NCI-H2227 treated with DMSO at 0.1 percent for 48 hours (cell line): Measurements from ENCODE around the gene NAGLU.

ENCODE experiments used
- DNase-seq: peaks from one replicate; lab custom pipeline; 2025; lab: John Stamatoyannopoulos, UW

The NAGLU gene

DNA sequence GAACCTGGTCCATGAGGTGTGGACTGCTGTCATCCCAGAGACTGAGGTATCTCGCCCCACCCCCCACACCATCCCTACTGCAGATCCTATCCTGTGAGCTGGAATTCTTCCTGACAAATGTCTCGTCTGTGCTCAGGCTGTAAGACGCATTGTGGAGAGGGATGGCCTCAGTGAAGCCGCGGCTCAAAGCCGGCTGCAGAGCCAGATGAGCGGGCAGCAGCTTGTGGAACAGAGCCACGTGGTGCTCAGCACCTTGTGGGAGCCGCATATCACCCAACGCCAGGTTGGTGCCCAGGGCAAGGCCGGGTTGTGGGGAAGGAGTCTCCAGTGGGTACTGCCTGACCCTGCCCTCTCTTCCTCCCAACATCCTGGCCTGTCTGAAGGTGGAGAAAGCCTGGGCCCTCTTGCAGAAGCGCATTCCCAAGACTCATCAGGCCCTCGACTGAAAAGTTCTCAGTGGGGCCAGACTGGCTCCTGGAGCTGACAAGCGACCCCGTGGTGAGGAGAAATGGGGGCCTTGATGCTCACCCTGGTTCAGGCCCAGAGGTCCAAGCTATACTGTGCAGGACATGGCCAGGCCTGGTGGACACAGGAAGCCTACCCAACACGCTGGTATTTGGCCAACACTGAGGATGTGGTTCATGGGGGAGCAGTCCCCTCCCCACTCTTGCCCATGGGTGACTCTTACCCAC, 29.6 kb downstream of the NAGLU start:
- DNase-seq = no peak

DNA sequence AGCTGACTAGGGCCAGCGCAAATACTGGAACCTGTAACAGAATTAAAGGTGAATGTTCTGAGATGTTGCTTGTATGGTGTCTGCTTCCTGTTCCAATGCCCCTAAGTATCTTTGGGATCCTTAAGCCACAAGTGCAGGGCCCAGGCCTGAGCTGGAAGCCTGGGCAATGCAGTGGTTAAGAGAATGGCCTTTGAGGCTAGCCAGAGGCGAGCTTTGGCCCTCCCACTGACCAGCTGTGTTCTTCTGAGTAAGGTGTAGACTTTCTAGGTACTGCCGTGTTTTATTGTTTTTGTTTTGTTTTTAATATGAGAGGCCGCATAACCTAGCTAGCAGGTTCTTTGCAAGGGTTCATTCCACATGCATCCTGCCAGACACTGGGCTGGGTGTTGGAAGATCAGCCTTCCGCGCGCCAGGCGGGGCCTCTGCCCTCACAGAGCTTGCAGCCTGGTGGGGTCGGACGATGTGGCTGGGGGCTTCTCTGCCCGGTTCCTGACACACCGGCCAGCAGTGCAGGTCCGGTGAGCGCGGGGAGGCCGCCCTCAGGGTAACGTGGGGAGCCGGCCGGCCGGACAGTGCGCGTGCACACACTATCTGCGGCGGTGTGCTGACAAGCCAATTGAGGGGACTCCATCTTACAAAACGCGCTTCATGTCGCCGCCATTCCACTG, 30.3 kb downstream of the NAGLU start:
- DNase-seq = no peak

DNA sequence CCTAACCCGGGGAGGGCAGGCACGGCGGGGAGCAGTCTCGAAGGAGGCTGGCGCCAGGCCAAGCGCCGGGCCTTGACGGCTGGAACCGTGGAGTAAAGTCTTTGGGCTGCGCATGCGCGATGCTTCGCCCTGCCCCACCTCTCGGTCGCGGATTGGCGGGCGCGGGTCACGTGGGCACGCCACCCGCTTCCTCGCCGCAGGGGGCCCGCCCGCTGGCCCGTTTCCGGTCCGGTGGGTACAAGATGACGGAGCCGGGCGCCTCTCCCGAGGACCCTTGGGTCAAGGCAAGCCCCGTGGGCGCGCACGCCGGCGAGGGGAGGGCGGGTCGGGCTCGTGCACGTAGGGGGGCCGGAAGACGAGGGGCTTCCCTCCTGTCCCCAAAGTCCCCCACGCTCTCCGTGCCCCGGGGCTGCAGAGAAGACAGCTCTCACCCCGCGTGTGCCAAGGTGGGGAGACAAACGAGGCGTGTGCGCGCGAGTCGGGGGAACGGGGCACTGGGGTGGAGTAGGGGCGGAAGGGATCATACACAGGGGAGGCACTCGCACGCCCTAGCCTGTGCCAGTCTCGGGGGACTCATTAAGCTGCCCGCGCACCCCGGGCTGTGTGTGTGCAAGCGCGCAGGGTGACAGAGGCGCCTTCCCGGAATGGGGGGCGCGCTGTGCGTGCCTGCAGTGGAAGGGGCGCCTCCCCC, 31.0 kb downstream of the NAGLU start, which contains the start of gene MLX:
Gene MLX, plus strand, starts transcription at position 218 of the 691 bp plus-strand sequence. Its CDS starts 25 bp downstream, at position 243.
- peak; percentile 89 for DNase-seq

DNA sequence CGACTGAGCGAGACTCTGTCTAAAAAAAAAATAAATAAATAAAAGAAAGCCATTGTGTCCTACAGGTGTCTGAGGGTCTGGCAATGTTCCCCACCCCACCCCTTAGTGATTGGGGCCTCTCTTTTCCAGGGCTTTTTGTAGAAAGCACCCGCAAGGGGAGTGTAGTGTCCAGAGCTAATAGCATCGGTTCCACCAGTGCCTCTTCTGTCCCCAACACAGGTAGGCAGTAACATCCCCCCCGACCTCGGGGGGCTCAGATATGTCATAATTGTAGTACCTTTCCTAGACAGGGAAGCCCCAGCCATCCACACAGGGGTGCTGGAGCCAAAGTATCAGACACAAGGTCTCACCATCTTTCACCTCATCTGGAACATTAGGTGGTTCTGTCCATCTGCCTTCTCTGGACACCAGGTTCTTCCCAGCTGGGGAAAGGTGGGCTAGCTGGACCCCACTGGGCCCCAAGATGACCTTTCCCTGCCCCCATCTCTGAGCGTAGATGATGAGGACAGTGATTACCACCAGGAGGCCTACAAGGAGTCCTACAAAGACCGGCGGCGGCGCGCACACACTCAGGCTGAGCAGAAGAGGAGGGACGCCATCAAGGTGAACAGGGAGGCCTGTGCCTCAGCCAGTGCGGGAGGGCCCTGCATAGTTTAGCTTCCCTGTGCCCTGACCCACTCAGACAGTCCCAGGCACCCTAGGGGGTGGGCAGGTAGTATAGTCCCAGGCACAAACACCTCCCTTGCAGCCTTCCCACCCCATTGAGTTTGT, 32.5 kb downstream of the NAGLU start:
- DNase-seq = no peak

DNA sequence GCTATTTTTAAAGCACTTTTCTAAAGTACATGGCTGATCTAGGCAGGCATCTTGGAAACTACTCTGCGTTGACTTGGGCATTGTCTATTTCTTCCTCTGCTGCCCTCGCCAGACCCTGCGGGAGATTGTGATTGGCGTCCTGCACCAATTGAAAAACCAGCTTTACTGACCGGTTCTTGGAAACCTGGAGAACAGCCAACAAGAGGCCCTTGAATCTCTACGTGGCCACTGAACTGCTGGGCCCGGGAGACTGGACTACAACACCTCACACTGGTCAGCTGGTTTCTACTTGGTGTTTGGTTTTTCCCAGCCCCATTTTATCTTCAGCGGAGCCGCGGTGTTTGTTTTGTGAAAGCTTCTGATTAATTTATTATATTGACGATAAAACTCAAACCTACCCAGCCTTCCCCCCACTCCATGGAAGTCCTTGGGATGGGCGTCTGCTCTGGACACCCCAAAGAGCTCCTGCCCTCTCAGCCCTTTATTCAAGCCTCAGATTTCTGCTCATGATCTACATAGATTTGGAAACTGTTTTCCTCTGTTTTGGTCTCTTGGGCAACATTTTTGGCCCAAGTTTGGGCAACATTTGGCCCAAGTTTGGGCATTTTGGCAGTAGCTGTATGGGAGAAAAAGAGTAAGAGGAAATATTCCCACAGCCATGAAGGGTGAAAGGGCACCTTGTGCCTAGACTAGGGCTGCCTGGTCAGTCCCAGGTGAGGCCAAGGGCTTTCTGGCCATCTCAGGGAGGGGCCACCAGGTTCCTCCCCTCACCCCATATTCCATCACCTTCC, 35.6 kb downstream of the NAGLU start:
- DNase-seq = peak; percentile 45

DNA sequence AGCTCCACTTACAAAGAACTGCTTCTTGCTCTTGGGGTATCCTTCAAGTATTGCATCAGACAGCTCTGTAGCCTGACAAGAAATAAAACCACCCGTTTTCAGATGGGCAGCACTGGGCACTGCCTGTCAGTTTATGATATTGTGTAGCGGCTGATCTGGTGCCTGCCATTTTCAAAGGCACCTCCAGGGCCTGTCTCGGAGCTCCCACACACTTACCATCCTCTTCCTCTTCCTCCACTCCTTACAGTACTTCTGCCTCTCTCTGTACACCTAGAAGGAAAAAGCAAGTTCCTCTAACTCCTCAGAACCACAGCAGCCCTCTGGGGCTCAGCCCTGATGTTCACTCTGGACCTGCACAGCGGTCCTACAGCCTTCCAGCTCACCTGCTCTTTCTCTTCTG, 37.1 kb downstream of the NAGLU start:
- no peak for DNase-seq

DNA sequence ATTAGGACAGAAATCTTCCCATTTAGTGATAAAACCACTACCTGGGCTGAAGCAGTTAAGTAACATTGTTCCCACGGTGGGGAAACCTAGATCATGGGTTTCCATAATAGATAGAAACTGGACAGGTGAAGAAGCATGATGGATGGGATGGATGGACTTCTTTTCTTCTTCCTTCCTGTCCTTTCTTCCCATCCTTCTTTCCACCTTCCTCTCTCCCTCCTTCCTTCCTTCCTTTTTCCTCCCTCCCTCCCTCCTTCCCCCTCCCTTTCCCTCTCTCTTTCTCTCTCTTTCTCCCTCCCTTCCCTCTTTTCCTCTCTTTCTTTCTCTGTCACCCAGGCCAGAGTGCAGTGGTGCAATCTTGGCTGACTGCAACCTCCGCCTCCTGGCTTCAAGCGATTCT, 38.4 kb downstream of the NAGLU start:
- no peak for DNase-seq

DNA sequence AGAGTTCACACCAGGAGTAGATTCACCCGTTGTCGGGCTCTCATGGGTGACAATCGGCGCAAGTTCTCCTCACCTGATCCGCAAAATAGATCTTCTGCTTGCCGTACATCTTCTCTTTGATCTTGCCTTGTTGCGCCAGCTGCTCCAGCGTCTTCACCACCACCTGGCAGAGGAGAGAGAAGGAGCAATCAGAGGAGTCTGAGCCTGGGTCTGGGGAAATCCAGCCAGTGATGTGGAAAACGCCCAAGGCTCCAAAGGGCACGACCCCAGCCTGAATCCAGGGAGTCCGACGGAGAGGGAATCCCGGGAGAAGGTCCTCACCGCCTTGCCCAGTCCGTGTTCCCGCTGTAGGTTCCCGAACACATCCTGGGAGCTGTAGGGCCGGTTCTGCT, 41.1 kb downstream of the NAGLU start:
- no peak for DNase-seq

DNA sequence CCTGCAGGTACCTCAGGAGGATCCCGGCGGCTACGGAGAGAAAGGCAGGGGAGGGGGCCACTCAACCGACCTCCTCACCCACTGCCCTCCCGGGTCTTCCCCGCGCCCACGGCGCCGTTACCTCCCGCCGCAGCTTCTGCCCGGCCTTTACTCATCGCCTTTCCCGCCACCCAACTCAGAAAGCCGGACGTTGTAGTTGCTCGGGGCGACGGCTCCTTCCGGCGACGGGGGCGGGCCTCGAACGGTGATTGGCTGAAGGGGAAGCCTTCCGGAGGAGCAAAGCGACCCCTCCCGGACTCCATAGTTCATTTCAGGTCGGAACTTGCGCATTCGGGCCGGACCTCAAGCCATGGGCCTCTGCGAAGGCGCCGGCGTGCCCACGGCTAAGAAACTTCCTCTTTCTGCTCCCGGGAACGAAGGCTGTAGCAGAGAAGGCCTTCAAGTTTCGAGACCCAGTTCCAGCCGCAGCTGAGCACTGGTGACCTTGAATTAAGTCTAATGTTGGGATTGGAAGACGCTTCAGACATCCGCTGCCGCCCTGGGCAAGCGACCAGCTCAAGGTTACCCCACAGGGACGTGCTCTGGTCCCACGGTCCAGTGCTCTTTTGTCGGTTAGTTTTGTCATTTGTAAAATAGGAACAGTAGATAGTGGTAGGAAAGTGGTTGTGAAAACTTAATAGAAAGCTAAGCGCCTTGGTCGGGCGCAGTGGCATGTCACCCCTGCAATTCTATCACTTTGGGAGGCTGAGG, 41.7 kb downstream of the NAGLU start, which contains the start of gene PSMC3IP:
Gene PSMC3IP, minus strand, starts transcription at position 198 of the 750 bp plus-strand sequence. Its CDS starts 43 bp downstream, at position 155.
- peak; percentile 94 for DNase-seq

DNA sequence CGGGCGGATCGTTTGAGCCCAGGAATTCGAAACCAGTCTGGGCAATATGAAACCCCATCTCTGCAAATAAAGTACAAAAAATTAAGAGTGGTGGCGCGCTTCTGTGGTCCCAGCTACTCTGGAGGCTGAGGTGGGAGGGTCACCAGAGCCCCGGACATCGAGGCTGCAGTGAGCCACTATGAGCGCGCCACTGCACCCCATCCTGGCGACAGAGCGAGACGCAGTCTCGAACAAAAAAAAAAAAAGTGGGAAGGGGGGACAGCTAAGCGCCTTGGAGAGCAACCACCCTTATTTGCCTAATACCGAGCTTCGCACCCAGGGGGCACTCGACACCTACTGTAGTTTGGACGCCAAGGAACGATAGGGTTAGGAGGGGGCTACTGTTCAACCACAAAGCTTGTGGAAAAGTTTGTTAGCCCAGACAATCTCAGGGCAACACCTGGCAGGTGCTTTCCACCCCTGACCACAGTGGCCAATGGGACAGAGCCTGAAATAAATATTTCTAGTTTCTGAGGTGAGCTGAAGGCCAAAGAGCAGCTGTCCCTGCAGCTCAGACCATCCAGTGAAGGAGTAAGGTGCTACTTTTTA, 42.3 kb downstream of the NAGLU start:
- DNase-seq = peak; percentile 64

DNA sequence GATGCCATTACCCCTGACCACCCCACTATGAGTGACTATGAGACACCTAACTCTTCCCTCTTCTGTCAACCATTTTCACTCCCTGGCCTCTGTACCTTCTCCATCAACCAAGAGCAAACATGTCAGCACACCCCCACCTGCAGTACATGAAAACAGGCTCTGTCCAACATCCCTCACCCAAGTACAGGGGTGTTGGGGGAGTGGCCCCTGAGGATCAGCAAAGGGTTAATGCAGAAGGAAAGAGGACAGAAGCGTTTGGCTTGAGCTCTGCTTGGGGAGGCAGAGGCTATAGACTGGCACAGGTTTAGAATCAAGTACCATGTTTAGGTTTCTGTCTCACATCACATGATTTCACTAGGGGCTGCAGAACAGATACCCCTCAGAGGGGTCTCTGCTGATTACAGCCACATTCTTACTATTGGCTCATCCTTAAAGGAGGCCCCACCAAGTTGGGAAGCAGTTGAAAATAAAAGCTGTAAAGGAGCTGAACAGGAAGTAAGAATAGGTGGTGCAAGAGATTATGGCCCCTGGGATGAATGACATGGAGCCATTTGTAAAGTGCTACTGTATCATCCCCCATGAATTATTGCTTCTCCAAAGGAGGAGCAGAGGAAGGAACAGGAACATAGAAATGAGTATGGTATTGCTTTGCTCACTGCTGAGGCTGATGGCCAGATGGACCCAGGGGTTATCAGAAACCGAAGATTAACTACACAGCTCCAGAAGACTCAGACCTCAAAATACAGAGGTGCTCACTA, 43.9 kb downstream of the NAGLU start:
- DNase-seq = no peak

DNA sequence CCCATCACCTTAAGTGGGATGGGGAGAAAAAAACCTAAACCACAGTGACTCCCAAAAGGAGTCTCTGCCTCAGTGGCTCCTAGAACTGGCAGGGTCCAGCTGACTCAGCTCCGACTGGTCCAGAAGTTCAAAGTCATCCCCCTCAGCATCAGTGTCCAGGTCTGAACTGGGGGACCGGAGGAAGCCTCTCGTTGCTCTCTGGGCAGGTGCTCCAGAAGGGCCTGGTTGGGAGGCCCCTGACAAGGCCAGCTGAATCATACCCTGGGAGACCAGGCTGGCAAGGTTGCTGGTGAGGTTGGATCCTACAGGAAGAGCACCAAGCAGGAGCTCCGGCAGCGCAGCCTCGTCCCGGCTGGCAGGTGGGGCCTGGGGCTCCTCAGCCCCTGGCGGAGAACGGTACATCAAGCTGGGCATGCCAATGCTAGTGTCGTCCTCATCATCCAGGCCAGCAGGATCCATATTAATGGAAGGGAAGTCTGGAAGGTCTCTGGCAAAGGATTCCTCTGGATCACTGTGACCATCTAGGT, 45.8 kb downstream of the NAGLU start:
- no peak for DNase-seq

DNA sequence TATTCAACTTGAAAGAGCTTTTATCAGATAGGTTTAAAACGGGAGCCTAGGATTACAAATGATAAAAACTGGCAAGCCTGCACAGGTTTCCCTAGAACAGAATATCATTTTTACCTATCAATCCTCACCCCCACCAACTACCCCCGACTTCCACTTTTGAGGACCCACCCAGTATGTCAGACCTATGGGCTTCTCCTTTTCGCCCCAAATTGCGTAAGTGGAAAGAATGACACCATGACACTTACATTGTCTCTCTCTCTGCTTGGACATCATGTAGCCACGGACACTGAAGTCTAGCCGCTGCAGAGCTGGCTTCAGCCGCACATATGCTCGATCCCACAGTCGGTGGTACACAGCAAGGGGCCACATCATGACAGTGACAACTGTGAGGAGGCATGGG, 48.8 kb downstream of the NAGLU start:
- DNase-seq = no peak

DNA sequence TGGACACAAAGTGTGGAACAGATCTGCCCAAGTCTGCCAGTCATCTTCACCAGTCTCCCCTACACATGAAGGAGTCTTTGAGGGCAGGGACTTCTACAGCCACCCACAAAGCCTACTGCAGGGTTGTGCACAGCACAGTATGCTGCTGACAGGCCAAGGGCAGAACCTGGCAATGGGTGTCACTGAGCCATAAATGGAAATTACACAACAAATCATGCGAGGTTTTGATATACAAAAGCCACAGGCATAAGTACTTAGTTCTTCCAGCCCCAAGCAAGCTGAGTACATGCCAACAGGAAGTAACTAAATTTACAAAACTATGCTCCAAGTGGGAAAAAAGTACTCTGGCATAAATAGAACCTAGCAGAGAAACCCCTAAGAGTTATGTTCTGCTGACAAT, 49.3 kb downstream of the NAGLU start:
- no peak for DNase-seq

DNA sequence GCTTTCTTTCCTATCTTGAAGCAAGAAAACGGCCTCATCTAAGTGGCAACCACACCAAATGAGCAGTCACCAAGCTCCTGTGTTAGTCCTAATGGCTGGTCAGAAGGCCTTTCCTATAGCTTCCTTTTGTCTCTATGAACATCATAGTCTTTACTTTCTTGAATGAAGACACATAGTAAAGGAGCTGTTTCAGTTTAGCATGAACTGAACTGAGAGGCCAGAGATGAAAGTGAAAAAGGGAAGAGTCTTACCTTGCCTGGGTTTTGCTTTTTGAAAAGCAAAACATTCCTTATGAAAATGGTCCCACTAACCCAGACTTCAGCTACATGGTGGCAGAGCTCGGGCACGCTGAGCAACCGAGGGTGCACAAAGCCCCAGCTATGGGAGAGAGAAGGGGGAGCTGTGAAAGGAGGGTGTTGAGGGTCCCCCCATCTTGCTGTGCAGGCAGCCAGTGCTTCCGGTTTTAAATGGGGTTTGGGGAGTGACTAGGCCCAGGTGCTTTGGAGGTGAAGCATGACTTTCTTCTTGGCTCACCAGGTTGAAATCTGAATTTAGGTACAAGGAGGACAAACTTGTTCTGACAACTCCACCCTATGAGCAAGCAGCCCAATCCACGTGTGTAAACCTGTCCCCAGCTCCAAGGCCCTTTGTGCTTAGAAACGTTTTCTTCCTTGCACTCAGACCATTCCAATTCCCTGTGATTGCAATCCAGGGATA, 50.6 kb downstream of the NAGLU start:
- DNase-seq = no peak

DNA sequence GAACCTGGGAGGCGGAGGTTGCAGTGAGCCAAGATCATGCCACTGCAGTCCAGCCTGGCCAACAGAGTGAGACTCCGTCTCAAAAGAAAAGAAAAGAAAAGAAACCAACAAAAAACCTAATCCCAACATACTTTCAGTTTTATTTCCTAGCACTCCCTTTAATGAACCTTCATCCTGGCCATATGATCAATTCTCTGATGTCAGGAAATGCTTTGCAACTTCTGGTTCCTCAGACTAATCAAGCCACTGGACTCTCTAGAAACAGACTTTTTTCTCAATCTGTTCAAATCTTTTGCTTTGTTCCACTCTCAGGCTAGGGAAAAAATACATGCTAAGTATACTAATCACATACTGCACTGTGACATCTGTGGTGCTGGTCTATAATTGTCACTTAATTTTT, 54.8 kb downstream of the NAGLU start:
- no peak for DNase-seq

DNA sequence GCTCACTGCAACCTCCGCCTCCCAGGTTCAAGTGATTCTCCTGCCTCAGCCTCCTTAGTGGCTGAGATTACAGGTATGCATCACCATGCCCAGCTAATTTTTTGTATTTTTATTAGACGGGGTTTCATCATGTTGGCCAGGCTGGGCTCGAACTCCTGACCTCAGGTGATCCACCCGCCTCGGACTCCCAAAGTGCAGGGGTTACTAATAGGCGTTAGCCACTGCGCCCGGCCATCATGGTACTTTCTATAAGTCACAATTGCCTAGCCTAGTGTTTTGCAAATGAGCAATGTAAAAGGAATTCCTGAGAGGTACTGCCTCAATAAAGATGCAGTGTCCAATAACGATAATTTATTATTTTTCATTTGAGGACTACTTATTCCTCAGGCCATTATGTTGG, 55.4 kb downstream of the NAGLU start:
- DNase-seq = no peak
